Activated T-cell treated with anti-CD3 and anti-CD28 coated beads for 1 hour (primary cell): ENCODE measurements around the gene CYSLTR2.

ENCODE experiments used
- DNase-seq: peaks from one replicate; pipeline ENCODE4 v3.0.0-alpha.2; 2020; ENCODE audit warnings: low read depth

The CYSLTR2 gene, protein sequence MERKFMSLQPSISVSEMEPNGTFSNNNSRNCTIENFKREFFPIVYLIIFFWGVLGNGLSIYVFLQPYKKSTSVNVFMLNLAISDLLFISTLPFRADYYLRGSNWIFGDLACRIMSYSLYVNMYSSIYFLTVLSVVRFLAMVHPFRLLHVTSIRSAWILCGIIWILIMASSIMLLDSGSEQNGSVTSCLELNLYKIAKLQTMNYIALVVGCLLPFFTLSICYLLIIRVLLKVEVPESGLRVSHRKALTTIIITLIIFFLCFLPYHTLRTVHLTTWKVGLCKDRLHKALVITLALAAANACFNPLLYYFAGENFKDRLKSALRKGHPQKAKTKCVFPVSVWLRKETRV

DNA sequence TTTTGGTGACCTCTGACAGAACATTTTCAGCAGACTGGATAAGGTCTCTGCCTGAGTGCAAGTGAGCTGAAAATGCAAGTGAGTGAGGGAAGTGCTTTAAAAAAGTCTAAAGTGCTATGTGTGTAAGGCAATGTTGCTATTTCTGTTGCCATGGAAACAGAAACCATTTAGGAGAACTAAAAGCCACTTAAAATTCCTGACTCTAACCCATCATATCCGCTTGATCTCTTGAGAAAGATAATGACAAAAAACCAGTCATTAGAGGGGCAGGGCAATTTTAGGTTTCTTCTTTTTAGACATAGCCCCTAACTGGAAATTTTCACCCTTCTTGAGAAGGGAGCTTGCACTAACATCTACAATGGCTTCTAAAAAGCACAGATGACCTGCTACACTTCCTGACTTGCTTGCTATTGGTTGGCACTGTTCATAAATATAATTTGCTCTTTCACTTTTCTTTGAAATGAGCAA, at the start of gene CYSLTR2:
TSS of gene CYSLTR2 (plus strand) at position 458 of the 468 bp plus-strand sequence. CDS start 52,889 bp downstream, outside the sequence.
- no peak for DNase-seq

DNA sequence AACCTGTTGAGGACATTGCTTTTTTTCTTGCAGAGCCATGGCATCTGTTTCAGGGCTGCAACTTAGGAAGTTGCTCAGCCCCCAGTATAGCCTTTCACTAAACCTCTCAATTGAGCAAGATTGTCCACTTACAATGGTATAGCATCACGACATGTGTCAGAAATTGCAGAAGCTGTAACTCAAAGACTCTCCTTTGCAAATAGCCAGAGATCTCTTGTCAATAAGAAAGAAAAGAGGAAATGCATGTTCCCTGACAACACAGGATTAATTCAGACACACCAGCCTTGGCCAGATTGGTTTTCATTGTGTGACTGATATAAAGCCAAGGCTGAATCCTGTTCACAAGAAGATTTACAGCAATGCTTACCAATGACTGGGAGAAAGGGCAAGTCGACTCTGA, 38.7 kb upstream of the CYSLTR2 start:
- DNase-seq = no peak

DNA sequence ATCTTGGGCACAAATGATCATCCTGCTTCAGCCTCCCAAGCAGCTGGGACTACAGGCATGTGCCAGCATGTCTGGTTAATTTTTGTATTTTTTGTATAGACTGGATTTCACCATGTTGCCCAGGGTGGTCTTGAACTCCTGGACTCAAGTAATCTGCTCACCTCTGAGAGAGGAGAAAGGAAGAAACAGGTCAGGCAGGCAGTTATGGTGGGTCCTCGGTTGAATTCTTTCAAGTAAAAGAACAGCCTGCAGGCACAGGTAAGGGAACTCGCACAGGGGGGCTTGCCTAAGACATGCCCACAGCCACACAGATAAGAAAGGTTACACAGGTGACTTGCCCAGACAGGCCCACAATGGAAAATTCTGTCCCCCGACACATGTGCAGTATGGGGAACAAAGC, 34.8 kb upstream of the CYSLTR2 start:
- no peak for DNase-seq

DNA sequence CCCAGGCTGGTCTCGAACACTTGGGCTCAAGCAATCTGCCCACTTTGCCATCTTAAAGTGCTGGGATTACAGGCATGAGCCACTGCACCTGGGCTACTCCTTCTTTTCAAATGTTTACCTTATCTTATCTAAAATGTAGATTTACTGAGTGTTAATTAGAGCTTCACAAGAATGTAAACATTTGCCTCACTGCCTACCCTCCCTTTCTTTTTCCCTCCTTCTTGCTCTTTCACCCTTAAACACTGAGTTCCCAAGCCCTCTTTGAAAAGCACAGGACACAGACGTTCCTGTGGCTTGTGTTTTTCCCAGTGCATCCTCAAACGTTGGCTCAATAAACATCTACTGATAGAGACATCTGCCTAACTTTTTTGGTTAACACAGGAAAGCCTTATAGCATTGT, 32.7 kb upstream of the CYSLTR2 start:
- DNase-seq = no peak

DNA sequence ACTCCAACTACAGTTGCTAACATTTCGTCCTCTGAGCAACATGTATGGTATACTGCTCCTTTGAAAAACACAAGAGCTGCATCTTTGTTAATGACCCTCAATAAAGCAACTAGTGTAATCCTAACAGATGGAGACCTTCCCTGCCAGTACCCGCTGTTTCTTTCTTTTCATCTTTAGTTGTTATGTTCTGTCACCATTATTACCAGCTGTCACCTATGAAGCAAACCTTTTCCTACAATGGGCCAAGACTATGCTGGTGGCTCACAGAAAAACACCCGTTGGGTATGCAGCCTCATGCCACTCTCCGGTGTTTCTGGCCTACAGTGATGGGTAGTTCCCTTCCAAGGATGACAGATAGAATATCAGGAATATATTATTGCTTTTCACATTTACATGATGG, 29.7 kb upstream of the CYSLTR2 start:
- DNase-seq = no peak

DNA sequence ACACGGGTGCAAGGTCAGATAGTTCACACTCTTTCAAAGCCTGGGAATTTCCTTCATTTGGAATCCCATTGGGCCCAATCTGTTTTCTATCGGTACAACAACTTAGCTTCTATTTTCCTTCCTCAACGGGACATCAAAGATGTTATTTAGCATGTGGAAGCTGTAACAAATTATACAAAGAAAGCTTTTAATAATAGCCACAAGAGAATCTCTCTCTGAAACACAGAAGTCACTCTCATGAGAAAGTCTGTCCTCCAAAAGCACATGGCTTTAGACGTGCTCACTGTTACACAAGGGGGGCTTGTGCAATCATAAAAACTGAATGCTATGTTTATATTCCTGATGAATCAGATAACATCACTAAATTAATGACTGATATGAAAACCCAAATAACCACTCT, 28.9 kb upstream of the CYSLTR2 start:
- DNase-seq = no peak

DNA sequence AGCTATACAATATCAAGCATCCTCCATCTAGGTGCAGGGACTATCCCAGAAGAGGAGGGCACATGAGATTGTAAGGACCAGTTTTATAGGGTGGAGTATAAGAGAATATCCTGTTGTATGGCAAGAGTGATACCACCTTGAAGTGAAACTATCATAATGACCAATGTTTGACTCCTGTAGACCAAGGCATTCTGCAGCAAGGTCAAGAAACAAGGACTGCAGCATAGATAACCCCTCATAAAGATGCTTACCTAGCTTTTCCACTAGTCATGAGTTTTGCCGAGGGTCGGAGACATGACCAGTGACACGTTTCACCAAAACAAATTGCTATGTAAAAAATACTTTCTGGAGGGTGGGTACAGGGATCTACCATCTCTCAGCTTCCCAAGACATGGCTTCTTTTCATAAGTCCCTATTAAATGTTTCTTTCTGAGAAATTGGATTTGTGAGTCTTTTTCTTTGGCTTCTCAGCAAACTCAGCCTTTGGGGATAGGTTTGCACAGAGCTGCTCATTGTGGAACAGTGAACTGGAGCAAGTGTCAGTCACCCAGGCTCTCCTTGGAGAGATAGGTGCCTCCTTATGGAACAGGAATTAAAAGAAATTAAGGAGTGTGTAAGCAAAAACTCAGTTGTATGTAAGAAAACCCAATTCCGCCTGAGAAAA, 28.2 kb upstream of the CYSLTR2 start:
- no peak for DNase-seq

DNA sequence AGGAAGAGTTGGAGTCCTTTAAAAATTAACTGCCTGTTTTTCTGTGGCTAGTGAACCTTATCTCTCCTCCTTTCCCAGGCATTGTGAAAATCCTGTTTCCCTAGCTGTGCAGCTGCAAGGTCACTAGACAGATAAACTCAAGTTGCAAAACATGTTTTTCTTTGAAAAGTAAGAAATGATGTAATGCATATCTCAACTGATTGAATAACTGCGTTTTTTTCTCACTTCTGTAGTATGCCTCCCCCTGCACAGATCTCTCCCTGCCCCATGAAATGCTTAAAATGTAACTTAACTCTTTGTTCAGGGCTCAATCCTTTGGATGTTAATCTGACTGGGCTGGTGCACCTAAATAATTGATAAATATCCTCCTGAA, 27.7 kb upstream of the CYSLTR2 start:
- DNase-seq = no peak

DNA sequence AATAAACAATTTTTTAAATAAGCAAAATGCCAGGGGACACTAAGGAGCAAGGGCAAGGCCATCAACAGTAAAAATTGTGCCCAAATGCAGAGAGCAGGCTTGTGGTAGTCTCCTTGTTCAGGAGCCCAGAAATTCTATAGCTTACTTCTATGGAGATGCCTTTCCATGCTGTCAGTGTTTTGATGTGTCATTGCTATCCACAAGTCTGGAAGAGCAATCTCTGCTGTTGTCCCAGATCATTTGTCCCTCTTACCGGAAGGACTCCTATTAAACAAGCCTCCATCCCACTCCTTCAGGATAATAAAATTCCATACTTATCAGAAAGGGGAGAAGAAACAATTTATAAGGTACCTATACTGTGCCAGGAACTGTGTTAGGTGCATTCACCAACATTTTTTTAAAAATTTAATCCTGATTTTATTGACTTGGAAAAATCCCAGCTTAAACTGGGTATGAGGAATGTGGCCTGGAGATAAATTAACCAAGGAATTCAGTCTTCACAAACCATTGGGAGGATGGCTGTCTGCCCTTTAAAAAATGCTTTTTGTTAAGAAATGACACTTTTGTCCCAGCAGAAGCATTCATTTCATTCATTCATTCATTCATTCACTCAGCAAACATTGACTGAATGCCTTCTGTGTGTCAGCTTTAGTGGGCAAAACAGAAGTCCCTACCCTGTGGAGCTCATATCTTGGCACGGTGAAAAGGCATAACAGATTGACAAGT, 26.8 kb upstream of the CYSLTR2 start:
- no peak for DNase-seq

DNA sequence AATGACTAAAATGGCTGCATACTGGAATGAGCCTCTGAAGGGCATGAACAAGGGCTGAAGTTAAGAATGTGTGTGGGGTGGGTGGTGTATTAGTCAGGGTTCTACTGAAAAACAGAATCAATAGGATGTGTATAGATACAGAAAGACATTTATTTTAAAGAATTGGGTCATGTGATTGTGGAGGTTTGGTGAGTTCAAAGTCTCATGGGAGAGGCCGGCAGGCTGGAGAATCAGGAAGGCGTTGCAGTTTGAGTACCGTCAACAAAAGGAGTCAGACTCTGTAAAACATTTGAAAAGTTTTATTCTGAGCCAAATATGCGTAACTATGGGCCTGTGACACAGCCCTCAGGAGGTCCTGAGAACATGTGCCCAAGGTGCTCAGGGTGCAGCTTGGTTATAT, 24.5 kb upstream of the CYSLTR2 start:
- no peak for DNase-seq

DNA sequence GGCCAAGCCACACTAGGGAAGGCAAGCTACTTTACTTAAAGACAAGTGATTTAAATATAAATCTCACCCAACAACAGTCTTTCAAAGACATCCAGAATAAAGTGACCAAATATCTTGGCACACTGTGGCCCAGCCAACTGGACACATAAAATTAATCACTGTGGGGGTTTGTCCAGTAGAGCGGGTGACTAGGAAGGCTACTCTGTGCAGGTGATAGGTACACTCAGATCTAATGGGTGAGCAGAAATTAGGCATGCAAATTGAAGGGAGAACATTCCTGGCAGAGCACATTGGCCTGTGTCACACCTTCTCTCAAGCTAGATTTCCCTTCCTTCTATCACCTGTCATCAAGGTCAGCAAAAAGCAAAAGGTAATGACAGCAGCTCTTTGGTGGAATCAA, 23.4 kb upstream of the CYSLTR2 start:
- DNase-seq = no peak

DNA sequence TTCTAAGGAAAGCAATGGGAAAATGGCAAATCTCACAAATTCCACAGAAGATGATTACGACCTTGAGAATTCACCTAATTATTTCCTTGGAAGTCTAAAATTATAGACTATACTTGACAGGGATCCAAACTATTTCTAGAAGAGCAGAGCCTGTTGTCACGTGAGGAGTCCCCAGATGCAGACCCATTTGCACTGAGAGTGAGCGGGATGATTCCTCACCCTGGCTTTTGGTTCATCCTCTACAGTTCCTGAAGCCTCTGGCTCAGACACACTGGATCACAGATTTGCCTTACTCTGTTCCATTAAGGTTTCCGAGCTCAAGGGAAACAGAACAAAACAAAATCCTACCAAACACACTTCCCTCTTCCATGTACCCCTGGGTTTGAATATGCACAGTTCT, 23.0 kb upstream of the CYSLTR2 start:
- no peak for DNase-seq

DNA sequence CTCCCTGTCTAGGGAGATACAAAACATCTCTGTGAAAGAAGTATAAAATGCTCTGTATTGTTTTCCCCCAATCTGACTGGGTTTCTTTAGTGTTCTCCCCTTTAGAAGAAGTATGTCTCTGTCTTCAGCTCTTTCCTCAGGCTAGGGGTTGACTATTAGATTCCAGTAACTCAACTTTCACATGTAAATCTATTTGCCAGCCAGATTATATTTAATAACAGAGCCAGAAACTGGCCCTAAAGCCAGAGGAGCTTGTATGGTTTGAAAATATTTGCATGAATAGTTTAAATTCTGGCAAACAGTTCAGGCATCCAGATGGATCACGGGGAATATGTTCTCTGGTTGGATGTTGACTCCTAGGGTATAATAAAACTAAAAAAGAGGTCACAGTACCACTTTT, 22.3 kb upstream of the CYSLTR2 start:
- DNase-seq = no peak

DNA sequence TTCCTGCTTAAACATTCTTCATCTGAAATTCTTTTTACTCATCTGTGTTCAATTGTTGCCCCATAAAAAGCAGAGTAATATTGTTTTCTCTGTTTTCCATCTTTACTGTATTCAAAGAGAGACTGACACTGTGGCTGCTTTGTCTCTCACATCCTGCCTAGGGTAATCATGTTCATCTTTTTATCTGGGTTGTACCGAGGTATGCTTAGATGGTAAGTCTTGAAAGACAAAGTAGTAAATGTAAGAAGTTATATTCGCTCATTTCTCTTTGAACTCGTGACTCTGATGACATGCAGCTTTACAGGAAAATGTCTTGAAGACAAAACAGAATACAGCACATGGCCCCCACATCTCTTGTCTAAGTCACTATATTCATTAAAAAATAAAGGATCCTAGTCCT, 20.0 kb upstream of the CYSLTR2 start:
- no peak for DNase-seq

DNA sequence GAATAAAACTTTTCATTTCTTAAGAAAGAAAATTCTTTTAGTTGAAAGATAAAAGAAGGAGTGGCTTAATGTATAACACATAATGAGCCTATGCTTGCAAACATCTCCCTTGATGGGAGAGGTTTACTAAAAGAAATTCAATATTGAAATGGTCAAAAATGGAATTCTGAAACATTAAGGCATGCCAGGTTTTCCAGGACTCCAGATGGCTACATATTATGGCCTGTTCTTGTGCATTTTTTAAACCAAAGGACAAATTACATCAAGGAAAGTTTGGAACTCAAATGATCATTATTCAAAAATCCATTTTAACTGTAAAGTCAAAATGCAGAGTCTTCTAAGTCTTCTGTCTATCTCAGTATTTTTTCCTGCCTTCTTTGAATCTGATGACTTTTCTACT, 19.1 kb upstream of the CYSLTR2 start:
- no peak for DNase-seq

DNA sequence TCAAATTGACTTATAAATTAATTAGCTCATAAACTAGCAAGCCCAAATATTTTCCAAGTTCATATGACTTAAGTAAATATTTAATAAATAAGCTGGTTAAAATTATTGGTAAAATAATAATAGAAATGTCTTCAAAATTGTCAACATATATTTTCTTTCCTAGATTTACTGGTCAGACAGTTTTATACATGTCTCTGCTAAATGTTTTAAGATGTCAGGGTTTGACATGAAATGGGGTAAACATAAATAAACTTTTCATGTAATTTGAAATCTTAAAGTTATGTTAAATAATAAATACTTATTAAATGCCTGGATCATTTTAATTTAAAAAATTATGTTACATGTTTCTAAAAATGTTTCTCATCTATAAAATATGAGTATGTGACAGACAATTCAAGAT, 18.3 kb upstream of the CYSLTR2 start:
- no peak for DNase-seq

DNA sequence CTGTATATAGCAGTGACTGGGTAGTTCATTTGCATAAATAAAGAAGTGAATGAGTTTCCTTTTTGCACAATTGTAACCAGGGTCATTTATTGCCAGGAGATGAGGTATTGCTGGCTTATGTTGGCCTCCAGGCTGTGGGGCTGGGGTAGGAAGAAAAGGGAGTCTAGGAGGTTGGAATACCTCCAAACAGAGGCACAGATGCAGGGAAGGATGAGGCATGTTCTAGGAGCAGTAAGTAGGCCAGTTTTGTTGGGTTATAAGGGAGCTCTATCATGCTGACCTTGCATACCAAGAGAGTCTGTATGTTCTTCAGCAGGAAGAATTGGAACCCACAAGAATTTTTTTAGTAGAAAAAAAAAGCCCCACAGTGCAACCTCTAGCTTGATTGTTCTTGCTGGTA, 17.2 kb upstream of the CYSLTR2 start:
- DNase-seq = no peak

DNA sequence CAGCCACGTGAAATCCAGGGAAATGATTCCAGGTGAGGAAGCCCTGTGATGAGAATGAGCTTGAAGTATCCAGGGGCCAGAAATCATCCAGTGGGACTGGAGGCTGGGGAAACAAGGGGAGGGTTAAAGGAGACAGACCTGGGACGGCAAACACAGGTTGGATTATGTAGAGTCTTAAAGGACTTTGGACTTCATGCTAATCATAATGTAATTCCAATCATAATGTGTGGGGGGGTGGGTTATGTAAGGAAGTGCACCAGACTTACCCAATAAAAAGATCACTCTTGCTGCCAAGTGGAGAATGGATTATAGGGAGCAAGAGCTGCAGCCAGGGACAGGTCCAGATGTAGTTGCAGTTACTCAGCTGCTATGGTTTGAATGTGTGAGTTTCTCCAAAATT, 16.1 kb upstream of the CYSLTR2 start:
- no peak for DNase-seq

DNA sequence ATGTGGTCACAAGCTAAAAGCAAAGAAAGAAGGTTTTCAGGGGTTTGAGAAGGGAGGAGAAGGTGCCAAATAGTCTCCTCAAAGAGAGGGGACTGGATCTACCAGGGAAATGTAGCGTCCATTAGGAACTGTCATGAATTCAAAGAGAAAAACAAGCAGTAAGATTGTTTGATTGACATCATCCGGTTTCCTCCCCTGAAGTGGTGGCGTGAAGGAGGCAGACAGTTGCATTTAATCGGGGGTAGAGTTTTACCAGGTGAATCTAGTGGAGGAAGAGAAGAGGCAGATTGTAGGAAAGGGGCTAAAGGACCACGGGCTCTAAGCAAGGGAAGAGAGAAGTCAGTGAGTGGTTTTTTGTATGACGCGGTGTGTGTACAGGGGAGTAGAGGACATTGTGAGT, 13.0 kb upstream of the CYSLTR2 start:
- no peak for DNase-seq

DNA sequence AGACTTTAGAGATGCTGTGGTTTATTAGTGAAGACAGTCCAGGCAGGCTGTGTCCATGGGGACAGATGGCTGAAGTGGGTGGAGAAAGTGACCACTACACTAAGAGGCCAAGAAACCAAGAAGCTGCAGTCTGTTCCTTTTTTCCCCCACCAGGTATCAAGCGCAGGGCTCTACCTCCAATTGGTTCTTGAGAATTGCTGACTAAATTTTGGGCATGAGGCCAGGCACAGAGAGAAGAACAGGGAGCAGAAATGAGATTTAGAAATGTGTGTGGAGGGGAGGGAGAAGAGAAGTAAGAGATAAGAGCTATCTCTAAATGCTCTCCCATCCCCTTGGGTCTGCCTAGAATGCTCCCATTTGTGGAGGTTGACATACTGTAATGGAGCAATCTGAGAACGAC, 12.3 kb upstream of the CYSLTR2 start:
- DNase-seq = no peak

DNA sequence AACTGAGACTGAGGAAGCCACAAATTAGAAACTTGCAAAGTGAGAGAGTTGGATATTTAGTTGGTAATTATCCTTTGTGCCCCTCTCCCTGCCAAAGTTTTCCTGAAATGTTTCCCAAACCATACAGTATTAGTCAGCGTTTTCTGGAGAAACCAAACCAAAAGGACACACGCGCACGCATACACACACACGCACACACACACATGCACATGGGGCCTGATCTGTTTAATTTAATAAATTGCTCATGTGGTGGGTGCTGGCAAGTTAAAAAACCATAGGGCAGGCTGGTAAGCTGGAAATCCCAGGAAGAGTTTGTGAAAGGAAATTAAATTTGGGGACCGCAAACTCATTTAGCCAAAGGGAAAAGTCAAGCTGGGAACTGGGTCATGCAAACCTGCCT, 11.7 kb upstream of the CYSLTR2 start:
- DNase-seq = no peak

DNA sequence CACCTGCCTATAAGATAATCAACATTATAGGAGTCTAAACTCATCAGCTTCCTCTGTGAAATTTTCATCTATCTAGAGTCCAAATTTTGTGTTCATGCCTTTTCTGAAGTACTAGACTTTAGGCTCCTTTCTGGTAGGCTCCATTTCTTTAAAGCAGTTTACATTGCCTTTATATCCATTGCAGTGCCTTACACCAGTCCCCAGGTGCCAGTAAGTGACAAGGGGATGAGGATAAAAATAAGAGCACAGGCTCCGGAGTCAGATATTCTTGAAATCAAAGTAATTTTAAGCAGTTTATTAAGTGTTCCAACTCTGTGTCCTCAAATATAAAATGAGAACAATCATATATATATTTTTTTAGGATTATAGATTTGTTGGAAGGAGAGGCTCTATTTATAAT, 10.6 kb upstream of the CYSLTR2 start:
- no peak for DNase-seq

DNA sequence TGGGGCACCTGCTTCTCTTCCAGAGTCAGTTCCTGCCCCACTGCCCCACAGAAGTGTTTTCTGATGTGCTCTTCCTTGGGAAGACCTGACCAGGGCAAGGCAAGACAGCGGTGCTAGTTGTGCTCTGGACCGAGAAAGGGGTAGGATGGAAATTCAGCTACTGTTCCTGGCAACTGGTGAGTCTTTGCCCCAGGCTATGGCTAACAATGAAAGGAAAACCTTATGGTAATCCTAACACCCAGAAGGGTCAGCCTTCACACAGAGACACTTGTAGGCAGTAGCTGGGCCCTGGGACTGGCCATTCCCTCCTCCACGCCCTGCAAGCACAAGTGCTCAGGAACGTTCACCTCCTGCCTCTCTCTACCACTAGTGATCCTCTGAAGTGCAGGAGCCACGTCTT, 9.6 kb upstream of the CYSLTR2 start:
- DNase-seq = no peak
